DOHH2 (cell line): ENCODE results near the gene GMPPA.

ENCODE experiments used
- EZH2phosphoT487 ChIP-seq: fragments of 200-600 bp; sonication (generic); IDR thresholded peaks from 2 replicates; pipeline ENCODE4 v1.6.1; 2017; ENCODE audit warnings: borderline replicate concordance, mild to moderate bottlenecking, antibody characterized with exemption, low read length, moderate library complexity, mixed read lengths
- TF ChIP-seq, protein P1 (sequence below): fragments of 200-600 bp; sonication (generic); IDR thresholded peaks from one replicate; pipeline ENCODE4 v1.5.1; 2014; ENCODE audit warnings: antibody characterized with exemption, mild to moderate bottlenecking, low read depth, low read length; ENCODE audit not compliant: poor library complexity, severe bottlenecking

DNA sequence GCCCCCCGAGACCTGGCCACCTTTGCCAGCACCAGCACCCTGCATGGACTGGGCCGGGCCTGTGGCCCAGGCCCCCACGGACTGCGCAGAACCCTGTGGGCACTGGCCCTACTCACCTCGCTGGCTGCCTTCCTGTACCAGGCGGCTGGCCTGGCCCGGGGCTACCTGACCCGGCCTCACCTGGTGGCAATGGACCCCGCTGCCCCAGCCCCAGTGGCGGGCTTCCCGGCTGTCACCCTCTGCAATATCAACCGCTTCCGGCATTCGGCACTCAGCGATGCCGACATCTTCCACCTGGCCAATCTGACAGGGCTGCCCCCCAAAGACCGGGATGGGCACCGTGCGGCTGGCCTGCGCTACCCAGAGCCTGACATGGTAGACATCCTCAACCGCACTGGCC lies 16.1 kb downstream of the GMPPA start:
- TF ChIP-seq, protein P1, sequence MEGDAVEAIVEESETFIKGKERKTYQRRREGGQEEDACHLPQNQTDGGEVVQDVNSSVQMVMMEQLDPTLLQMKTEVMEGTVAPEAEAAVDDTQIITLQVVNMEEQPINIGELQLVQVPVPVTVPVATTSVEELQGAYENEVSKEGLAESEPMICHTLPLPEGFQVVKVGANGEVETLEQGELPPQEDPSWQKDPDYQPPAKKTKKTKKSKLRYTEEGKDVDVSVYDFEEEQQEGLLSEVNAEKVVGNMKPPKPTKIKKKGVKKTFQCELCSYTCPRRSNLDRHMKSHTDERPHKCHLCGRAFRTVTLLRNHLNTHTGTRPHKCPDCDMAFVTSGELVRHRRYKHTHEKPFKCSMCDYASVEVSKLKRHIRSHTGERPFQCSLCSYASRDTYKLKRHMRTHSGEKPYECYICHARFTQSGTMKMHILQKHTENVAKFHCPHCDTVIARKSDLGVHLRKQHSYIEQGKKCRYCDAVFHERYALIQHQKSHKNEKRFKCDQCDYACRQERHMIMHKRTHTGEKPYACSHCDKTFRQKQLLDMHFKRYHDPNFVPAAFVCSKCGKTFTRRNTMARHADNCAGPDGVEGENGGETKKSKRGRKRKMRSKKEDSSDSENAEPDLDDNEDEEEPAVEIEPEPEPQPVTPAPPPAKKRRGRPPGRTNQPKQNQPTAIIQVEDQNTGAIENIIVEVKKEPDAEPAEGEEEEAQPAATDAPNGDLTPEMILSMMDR, result no peak
- no peak for TF ChIP-seq EZH2phosphoT487
